ENCODE results near the gene ZNF569.
A peak's percentile ranks its signal among the peaks of the same experiment; 100 is the strongest.
"Not testable (repeated sequence)": the region's sequence is repeated elsewhere in the genome, so short reads cannot be mapped to it uniquely, and the experiment has no call there.

Gene ZNF569

GRCh38 chr19:37466798-37467607 is at the start of gene ZNF569:
Gene ZNF569, minus strand, starts transcription at chr19:37467444. Its CDS starts 22,523 bp downstream, at chr19:37444921.
- DNase-seq = peak; percentile 87

GRCh38 chr19:37513397-37513796 is 46.2 kb upstream of the ZNF569 start:
- DNase-seq = no peak

GRCh38 chr19:37511821-37512220 is 44.6 kb upstream of the ZNF569 start:
- no peak for DNase-seq

- no peak for DNase-seq
These were observed 43.9 kb upstream of the ZNF569 start for GRCh38 chr19:37511186-37511585.

- DNase-seq = no peak
These were observed 39.9 kb upstream of the ZNF569 start for GRCh38 chr19:37507167-37507464.

- peak; percentile 77 for DNase-seq
These were observed 39.3 kb upstream of the ZNF569 start, which contains the start of gene ZNF793 for GRCh38 chr19:37506387-37507166. Gene ZNF793, plus strand, starts transcription at chr19:37506939. Its CDS starts 16,501 bp downstream, at chr19:37523440.

- DNase-seq = no peak
These were observed 38.7 kb upstream of the ZNF569 start for GRCh38 chr19:37505958-37506386.

GRCh38 chr19:37492213-37492612 is 25.0 kb upstream of the ZNF569 start:
- DNase-seq = no peak

GRCh38 chr19:37484406-37485168 is 17.3 kb upstream of the ZNF569 start:
- no peak for DNase-seq

GRCh38 chr19:37472165-37472564 is 4.9 kb upstream of the ZNF569 start:
- DNase-seq = no peak

- no peak for DNase-seq
These were observed 3.0 kb upstream of the ZNF569 start for GRCh38 chr19:37470216-37470615.

GRCh38 chr19:37468961-37469777 is 1.9 kb upstream of the ZNF569 start, which contains the start of gene ZNF570:
Gene ZNF570, plus strand, starts transcription at chr19:37469356. Its CDS starts 999 bp downstream, at chr19:37470355.
- DNase-seq = peak; percentile 86

- DNase-seq = no peak
These were observed 405 bp upstream of the ZNF569 start for GRCh38 chr19:37467608-37468090.

- no peak for DNase-seq
These were observed 907 bp downstream of the ZNF569 start for GRCh38 chr19:37466277-37466797.

- no peak for DNase-seq
These were observed 14.6 kb downstream of the ZNF569 start for GRCh38 chr19:37452500-37453245.

- no peak for DNase-seq
These were observed 53.7 kb downstream of the ZNF569 start for GRCh38 chr19:37413313-37414084.

- no peak for DNase-seq
These were observed 54.5 kb downstream of the ZNF569 start for GRCh38 chr19:37412700-37413099.

- DNase-seq = not testable (repeated sequence)
These were observed 61.0 kb downstream of the ZNF569 start for GRCh38 chr19:37406140-37406846.

- no peak for DNase-seq
These were observed 63.8 kb downstream of the ZNF569 start for GRCh38 chr19:37403403-37403802.

- no peak for DNase-seq
These were observed 66.2 kb downstream of the ZNF569 start for GRCh38 chr19:37401078-37401477.

Data from activated CD4-positive, alpha-beta T cell treated with anti-CD3 and anti-CD28 coated beads, Interleukin-2, amount 50 U/mL, for 1 hour (primary cell).